CD4-positive, alpha-beta T cell (primary cell): Measurements from ENCODE around the gene FMO1. TPM values are rescaled to one million over a fixed set of nuclear protein-coding genes. Genes with fewer than 3 reads are reported as not detected.

ENCODE experiments used
- ATAC-seq: fragments of 200-7000 bp; cut with Tn5 transposase; one replicate; pipeline ENCODE4 v1.10.0; 2022; ENCODE audit warnings: mild to moderate bottlenecking; ENCODE audit not compliant: poor library complexity
- CTCF ChIA-PET: fragments of 350-600 bp; sonication (Branson Sonifier 250); formaldehyde crosslinking; loops from one replicate; lab custom pipeline; 2021; ENCODE audit warnings: antibody characterized with exemption, inconsistent platforms; lab: Charles Lee
- POLR2A ChIA-PET: fragments of 350-600 bp; sonication (Branson Sonifier 250); formaldehyde crosslinking; loops from one replicate; lab custom pipeline; 2021; ENCODE audit warnings: antibody characterized with exemption, inconsistent platforms; lab: Charles Lee
- DNase-seq, 14 experiments: peaks; one replicate each; pipeline ENCODE4 v3.0.0-alpha.2; 2013 to 2020; ENCODE audit warnings: mixed read lengths in 2 of 14
- H3K27ac ChIP-seq, 2 donors: one replicate each; pipeline versions ENCODE4 v1.5.1 to v1.7.0; 2013; ENCODE audit warnings: low read length in 2 of 2, low read depth in 1 of 2, mild to moderate bottlenecking in 1 of 2
- H3K27me3 ChIP-seq, 2 experiments: 1 replicate in 1 of 2; 2 replicates in 1 of 2; pipeline versions ENCODE4 v1.6.1 to v1.7.0; 2013; ENCODE audit warnings: low read length in 2 of 2, control low read depth in 1 of 2, mild to moderate bottlenecking in 1 of 2, moderate library complexity in 1 of 2; ENCODE audit not compliant: insufficient read depth in 2 of 2, control insufficient read depth in 1 of 2
- H3K36me3 ChIP-seq: one replicate; pipeline ENCODE4 v1.6.1; 2013; ENCODE audit warnings: low read length, control low read depth; ENCODE audit not compliant: insufficient read depth
- H3K4me1 ChIP-seq: one replicate; pipeline ENCODE4 v1.6.1; 2013; ENCODE audit warnings: low read length, control low read depth; ENCODE audit not compliant: insufficient read depth
- H3K4me3 ChIP-seq: one replicate; pipeline ENCODE4 v1.5.1; 2013; ENCODE audit warnings: mild to moderate bottlenecking, low read length, moderate library complexity
- H3K9me3 ChIP-seq, 2 experiments: 1 replicate in 1 of 2; 2 replicates in 1 of 2; pipeline versions ENCODE4 v1.6.1 to v1.7.0; 2013; ENCODE audit warnings: low read length in 2 of 2, mild to moderate bottlenecking in 2 of 2, control low read depth in 1 of 2, moderate library complexity in 1 of 2; ENCODE audit not compliant: control insufficient read depth in 1 of 2, insufficient read depth in 1 of 2
- H3K27ac Mint-ChIP-seq: one replicate; pipeline ENCODE4 v1.8.0; 2020; ENCODE audit warnings: mixed read lengths
- H3K27me3 Mint-ChIP-seq: one replicate; pipeline ENCODE4 v1.8.0; 2021; ENCODE audit warnings: mixed read lengths
- H3K36me3 Mint-ChIP-seq: one replicate; pipeline ENCODE4 v1.8.0; 2021; ENCODE audit warnings: low read depth, mixed read lengths
- H3K4me1 Mint-ChIP-seq: one replicate; pipeline ENCODE4 v1.8.0; 2021; ENCODE audit warnings: low read depth, mixed read lengths
- H3K4me3 Mint-ChIP-seq: one replicate; pipeline ENCODE4 v1.8.0; 2020; ENCODE audit warnings: mild to moderate bottlenecking, mixed read lengths
- H3K9me3 Mint-ChIP-seq: one replicate; pipeline ENCODE4 v1.8.0; 2020; ENCODE audit warnings: mixed read lengths
- intact Hi-C, 2 experiments: fragments of 100-400 bp; cut with DNase I in 1 of 2; cut with micrococcal nuclease in 1 of 2; formaldehyde crosslinking; loops; one replicate each; pipeline versions ENCODE4 v1.15.1 to v1.9.0; 2023 to 2025; cut with DNase I, micrococcal nuclease
- total RNA-seq, 174 experiments: library from RNA in 2 of 174; stranded (reverse) in 2 of 174; gene quantifications; one replicate each; pipeline ENCODE4 v1.2.3 and lab custom pipeline; 2021 to 2026
- TF ChIP-seq, protein P1 (sequence below): fragments of 200-600 bp; IDR thresholded peaks from one replicate; pipeline ENCODE4 v1.8.0; 2022; ENCODE audit warnings: antibody characterized with exemption, mild to moderate bottlenecking

Gene FMO1
- total RNA-seq, 2 experiments from 2014 or later: not detected

DNA sequence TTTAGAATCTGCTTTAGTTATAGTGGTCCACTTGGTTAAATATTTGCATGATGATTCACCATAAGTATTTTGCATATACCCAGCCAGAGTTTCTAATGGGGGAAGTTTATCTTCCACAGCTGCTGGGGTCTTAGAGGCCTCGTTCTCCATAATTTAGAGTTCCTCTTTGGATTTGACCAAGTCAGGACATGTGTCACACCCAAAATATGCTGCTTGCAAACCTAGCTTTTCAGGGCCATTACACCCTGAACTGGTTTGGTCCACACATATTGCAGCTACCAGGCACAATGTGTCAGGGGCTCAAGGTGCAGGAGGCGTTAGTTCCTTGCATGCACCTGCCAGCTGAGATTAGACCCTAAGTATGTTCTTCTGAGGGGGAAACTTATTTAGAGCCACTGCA, 48.6 kb downstream of the FMO1 start:
- H3K27me3 Mint-ChIP-seq: peaks cover 56% of the 10 kb centered on the region

DNA sequence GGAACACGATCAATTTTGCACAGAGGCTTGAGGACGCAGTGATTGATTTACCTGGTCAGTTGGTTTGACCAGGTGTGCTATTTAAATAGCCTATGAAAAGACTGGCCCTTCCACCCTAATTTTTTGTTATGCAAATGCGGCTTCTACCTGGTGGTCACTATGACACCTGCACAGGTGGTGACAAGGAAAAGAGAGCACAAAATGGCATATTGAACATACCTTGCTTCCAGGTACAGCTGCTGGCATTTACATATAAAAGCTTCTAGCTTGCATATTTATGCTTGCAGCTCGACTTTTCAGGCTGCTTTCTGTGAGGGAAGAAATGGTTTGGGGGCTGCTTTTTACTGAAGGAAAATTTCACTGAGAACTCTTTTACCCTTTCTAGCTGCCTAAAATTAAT, 50.4 kb downstream of the FMO1 start:
- Histone ChIP-seq H3K27ac (no peak overlapping the region), H3K27me3 (peaks cover 4 to 11% of the 10 kb centered on the region in 2 experiments), H3K36me3 (no peaks in the 10 kb centered on the region), H3K4me3 (no peak overlapping the region), H3K9me3 (peaks cover 0 to 20% of the 10 kb centered on the region in 2 experiments), H3K4me1 (no peaks in the 10 kb centered on the region)
- ChIA-PET CTCF (no interaction called here), POLR2A (no interaction called here)
- no peaks in the 10 kb centered on the region for H3K36me3 Mint-ChIP-seq
- H3K9me3 Mint-ChIP-seq: peaks cover 19% of the 10 kb centered on the region
- no peak for DNase-seq
- ATAC-seq: no peak
- H3K4me3 Mint-ChIP-seq: no peak overlapping the region
- H3K4me1 Mint-ChIP-seq: no peaks in the 10 kb centered on the region
- TF ChIP-seq, protein P1, sequence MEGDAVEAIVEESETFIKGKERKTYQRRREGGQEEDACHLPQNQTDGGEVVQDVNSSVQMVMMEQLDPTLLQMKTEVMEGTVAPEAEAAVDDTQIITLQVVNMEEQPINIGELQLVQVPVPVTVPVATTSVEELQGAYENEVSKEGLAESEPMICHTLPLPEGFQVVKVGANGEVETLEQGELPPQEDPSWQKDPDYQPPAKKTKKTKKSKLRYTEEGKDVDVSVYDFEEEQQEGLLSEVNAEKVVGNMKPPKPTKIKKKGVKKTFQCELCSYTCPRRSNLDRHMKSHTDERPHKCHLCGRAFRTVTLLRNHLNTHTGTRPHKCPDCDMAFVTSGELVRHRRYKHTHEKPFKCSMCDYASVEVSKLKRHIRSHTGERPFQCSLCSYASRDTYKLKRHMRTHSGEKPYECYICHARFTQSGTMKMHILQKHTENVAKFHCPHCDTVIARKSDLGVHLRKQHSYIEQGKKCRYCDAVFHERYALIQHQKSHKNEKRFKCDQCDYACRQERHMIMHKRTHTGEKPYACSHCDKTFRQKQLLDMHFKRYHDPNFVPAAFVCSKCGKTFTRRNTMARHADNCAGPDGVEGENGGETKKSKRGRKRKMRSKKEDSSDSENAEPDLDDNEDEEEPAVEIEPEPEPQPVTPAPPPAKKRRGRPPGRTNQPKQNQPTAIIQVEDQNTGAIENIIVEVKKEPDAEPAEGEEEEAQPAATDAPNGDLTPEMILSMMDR: no peak
- H3K27ac Mint-ChIP-seq: no peak overlapping the region
- intact Hi-C loops: loop anchor here in 1 of 2 experiments (5.0 kb wide), 1 partner anchor 76 kb away; no protein-coding TSS in a partner anchor
- H3K27me3 Mint-ChIP-seq: peaks cover 54% of the 10 kb centered on the region

More for the DNA sequence above, 48.6 kb downstream of the FMO1 start:
- intact Hi-C loops: loop anchor here in 1 of 2 experiments (5.0 kb wide), 1 partner anchor 75 kb away; no protein-coding TSS in a partner anchor
- DNase-seq: no peak
- H3K27ac ChIP-seq: no peak overlapping the region
- no peak for ATAC-seq
- no peaks in the 10 kb centered on the region for H3K36me3 ChIP-seq
- Mint-ChIP-seq H3K4me3 (no peak overlapping the region), H3K4me1 (no peaks in the 10 kb centered on the region), H3K9me3 (peaks cover 19% of the 10 kb centered on the region), H3K36me3 (no peaks in the 10 kb centered on the region), H3K27ac (no peak overlapping the region)
- no peak overlapping the region for H3K4me3 ChIP-seq
- no peaks in the 10 kb centered on the region for H3K4me1 ChIP-seq
- ChIA-PET CTCF (no interaction called here), POLR2A (no interaction called here)
- H3K27me3 ChIP-seq: peaks cover 8 to 11% of the 10 kb centered on the region in 2 experiments
- H3K9me3 ChIP-seq: peaks cover 0 to 20% of the 10 kb centered on the region in 2 experiments
- TF ChIP-seq, protein P1: no peak

DNA sequence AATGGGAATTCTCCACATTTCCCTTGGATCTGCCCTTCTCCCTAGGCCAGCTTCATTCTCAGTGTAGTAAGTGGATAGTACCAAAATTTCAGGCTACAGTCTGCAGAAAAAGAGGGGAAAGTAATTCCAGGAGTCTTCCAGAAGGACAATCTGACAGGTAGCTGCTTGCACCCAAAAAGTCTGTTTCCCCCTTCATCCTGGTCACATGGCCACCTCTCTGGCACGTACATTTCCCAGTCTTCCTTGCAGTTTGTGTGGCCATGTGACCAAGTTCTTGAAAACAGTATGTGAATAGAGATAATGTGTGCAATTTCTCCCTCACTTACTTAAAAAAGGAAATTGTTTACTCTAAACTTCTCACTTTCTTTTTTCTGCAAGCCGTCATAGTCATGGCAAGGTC, 51.0 kb downstream of the FMO1 start:
- Mint-ChIP-seq H3K27ac (no peak overlapping the region), H3K9me3 (peaks cover 19% of the 10 kb centered on the region), H3K4me1 (no peaks in the 10 kb centered on the region), H3K4me3 (no peak overlapping the region), H3K27me3 (peaks cover 48% of the 10 kb centered on the region), H3K36me3 (no peaks in the 10 kb centered on the region)
- TF ChIP-seq, protein P1: no peak
- no peak for ATAC-seq
- Histone ChIP-seq H3K4me3 (no peak overlapping the region), H3K27ac (no peak overlapping the region), H3K4me1 (no peaks in the 10 kb centered on the region), H3K27me3 (peaks cover 0 to 7% of the 10 kb centered on the region in 2 experiments), H3K9me3 (peaks cover 0 to 20% of the 10 kb centered on the region in 2 experiments), H3K36me3 (no peaks in the 10 kb centered on the region)
- intact Hi-C loops: loop anchor here in 1 of 2 experiments (5.0 kb wide), 1 partner anchor 77 kb away; no protein-coding TSS in a partner anchor
- CTCF ChIA-PET: no interaction called here
- no peak for DNase-seq
- POLR2A ChIA-PET: no interaction called here
